GM12873 (cell line): ENCODE data around the gene ANKRD40.

Source experiments
- TF ChIP-seq, protein P1 (sequence below): IDR thresholded peaks from 2 replicates; pipeline ENCODE4 v1.5.1; 2012; ENCODE audit warnings: low read depth, mild to moderate bottlenecking, moderate library complexity, low read length, control low read depth; ENCODE audit not compliant: insufficient read depth; ENCODE audit errors: missing control alignments

Gene ANKRD40

DNA sequence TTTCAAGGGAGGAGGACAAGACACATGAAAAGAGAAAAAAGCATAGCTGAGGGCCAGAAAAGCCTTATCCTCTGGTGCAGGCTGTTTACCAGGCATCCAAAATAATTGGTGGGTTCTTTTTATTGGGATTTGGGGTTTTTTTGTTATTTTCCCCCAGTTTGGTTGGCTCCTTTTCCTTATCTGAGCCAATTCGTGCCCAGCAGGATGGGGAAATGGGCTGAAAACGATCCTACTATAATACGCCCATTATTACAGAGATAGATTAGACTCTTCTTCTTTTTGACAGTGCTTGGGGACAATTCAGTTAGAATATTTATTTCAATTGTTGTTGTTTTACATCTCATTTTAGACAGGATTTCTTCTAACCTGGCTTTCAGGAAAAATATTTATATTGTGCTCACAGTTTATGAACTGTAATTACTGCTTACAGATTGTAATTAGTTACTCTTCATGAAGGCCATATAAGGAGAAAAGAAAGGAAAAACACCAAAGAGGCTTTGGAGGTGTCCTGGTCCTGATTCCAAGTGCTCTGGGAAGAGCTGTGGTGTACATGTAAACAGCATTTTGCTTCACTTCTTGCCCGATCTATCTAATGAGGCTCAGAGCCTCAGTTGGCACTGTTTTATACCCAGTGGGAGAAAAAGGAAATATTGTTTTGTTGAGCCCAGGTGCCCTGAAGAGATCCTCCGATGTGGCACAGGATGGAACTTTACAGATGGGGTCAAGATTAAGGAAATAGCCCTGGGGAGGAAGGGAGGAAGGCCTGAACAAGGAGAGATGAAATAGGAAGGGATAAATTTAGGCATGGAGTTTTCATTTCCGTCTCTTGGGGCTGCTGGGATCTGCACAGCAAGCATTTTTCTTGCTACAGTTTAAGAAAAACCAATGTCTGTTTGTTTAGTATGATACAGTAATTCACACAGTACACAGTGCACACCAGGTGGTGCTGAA, 611 bp upstream of the ANKRD40 start:
- TF ChIP-seq, protein P1, sequence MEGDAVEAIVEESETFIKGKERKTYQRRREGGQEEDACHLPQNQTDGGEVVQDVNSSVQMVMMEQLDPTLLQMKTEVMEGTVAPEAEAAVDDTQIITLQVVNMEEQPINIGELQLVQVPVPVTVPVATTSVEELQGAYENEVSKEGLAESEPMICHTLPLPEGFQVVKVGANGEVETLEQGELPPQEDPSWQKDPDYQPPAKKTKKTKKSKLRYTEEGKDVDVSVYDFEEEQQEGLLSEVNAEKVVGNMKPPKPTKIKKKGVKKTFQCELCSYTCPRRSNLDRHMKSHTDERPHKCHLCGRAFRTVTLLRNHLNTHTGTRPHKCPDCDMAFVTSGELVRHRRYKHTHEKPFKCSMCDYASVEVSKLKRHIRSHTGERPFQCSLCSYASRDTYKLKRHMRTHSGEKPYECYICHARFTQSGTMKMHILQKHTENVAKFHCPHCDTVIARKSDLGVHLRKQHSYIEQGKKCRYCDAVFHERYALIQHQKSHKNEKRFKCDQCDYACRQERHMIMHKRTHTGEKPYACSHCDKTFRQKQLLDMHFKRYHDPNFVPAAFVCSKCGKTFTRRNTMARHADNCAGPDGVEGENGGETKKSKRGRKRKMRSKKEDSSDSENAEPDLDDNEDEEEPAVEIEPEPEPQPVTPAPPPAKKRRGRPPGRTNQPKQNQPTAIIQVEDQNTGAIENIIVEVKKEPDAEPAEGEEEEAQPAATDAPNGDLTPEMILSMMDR = no peak

DNA sequence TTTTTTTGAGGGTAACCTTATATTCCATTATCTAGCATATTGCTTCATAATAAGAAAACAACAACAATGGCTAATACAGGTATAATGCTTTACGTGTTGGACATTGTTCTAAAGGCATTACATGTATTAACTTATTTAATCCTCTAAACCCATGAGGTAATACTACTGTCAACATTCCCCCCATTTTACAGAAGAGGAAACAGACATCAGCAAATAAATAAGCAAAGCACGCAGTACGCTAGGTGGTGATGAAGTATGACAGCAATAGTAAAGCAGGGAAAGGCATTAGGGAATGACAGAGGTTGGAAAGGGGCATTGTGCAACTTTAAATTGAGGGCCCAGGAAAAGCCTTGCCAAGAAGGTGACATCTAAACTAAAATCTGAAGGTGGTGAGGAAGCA, 4.6 kb downstream of the ANKRD40 start:
- TF ChIP-seq, protein P1 = no peak

- TF ChIP-seq, protein P1 = no peak
Observed at GRCh38 chr17:50699410-50699809, 8.3 kb downstream of the ANKRD40 start.

GRCh38 chr17:50697663-50698272, 9.9 kb downstream of the ANKRD40 start:
- TF ChIP-seq, protein P1 = no peak

- TF ChIP-seq, protein P1 = no peak
Observed at GRCh38 chr17:50697062-50697461, 10.7 kb downstream of the ANKRD40 start.

DNA sequence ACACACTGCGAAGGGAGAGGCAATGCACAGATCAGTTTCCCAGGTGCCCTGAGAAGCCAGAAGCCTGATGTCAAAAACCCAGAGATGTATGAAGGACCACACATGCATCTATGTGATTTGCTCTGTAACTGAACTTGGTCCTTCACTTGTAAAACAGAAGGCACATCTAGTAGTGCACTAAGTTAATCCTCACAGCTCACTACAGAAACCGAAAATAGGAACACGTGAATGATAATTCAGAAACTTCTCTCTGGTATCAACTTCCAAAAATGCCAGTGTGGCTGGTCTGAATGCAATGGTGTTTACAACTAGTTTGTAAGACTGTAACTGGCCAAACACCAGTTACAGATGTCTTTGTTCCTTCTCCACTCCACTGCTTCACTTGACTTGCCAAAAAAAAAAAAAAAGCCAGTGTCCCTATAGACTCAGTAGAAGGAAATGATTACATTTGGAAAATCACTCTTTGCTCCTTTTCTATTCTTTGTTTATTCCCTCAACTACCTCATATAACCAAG, 11.3 kb downstream of the ANKRD40 start:
- TF ChIP-seq, protein P1 = no peak

GRCh38 chr17:50693036-50693682, 14.6 kb downstream of the ANKRD40 start:
- TF ChIP-seq, protein P1 = no peak
